ENCODE measurements around the gene ZNF414.

GRCh38 chr19:8483165-8483564 lies 30.8 kb downstream of the ZNF414 start:
- TF ChIP-seq POLR2AphosphoS5 (IDR thresholded peaks at IDR 0.05; ENCODE audit: borderline replicate concordance, low read depth, low read length) = no peak
- no peak for TF ChIP-seq EZH2 (IDR thresholded peaks at IDR 0.05)
- no peak for TF ChIP-seq FOXP2 (optimal IDR thresholded peaks at IDR 0.05; ENCODE audit: control extremely low read depth, extremely low read length, insufficient read depth)
